MCF 10A (cell line): ENCODE data around the gene SAMD4B. TPM values are rescaled to one million over a fixed set of nuclear protein-coding genes. Genes with fewer than 3 reads are reported as not detected.

Experiments used
- BruUV-seq: library from RNA; stranded (reverse); fragments of 400-500 nt; replicated peaks from 2 replicates; lab custom pipeline; 2021; lab: Mats Ljungman, UMichigan
- CTCF ChIA-PET: fragments of 300-600 bp; sonication (Branson Sonifier 250); formaldehyde crosslinking; extraction: SDS; loops from one replicate; lab custom pipeline; 2021; ENCODE audit warnings: antibody characterized with exemption, inconsistent platforms; lab: Yijun Ruan, JAX
- POLR2A ChIA-PET: fragments of 300-600, 350-650 bp; sonication (Branson Sonifier 250); formaldehyde crosslinking; extraction: SDS; loops from one replicate; lab custom pipeline; 2020; ENCODE audit warnings: antibody characterized with exemption, inconsistent platforms; lab: Yijun Ruan, JAX
- DNase-seq: peaks from one replicate; pipeline ENCODE4 v3.0.0-alpha.2; 2018; ENCODE audit not compliant: unreplicated experiment
- H3K27ac Mint-ChIP-seq: one replicate; pipeline ENCODE4 v1.8.0; 2022; ENCODE audit warnings: mild to moderate bottlenecking, low read depth, mixed read lengths; ENCODE audit not compliant: unreplicated experiment
- H3K27me3 Mint-ChIP-seq: one replicate; pipeline ENCODE4 v1.8.0; 2022; ENCODE audit warnings: mixed read lengths; ENCODE audit not compliant: insufficient read depth, unreplicated experiment
- H3K36me3 Mint-ChIP-seq: one replicate; pipeline ENCODE4 v1.8.0; 2022; ENCODE audit warnings: mild to moderate bottlenecking, moderate library complexity, mixed read lengths; ENCODE audit not compliant: insufficient read depth, unreplicated experiment
- H3K4me1 Mint-ChIP-seq: one replicate; pipeline ENCODE4 v1.8.0; 2022; ENCODE audit warnings: mixed read lengths; ENCODE audit not compliant: insufficient read depth, unreplicated experiment
- H3K4me3 Mint-ChIP-seq: one replicate; pipeline ENCODE4 v1.8.0; 2022; ENCODE audit warnings: mild to moderate bottlenecking, moderate library complexity, mixed read lengths; ENCODE audit not compliant: unreplicated experiment
- H3K9me3 Mint-ChIP-seq: one replicate; pipeline ENCODE4 v1.8.0; 2022; ENCODE audit warnings: mixed read lengths; ENCODE audit not compliant: unreplicated experiment
- CTCF ChIP-seq: fragments of 200-600 bp; IDR thresholded peaks from one replicate; pipeline ENCODE4 v1.8.0; 2022; ENCODE audit warnings: antibody characterized with exemption, mild to moderate bottlenecking; ENCODE audit not compliant: unreplicated experiment
- intact Hi-C: fragments of 100-400 bp; cut with micrococcal nuclease; formaldehyde crosslinking; loops from 2 replicates; pipeline ENCODE4 v1.14.1; 2022
- total RNA-seq: library from RNA; stranded (reverse); gene quantifications from 2 replicates; pipeline ENCODE4 v1.2.3, GENCODE V29; 2022

Gene SAMD4B
- total RNA-seq, 1 experiment from 2014 or later, result 65.4 TPM

- H3K27me3 Mint-ChIP-seq, result no peaks in the 10 kb centered on the region
- intact Hi-C loops, result no loop called here
- BruUV-seq, result no TSS peak
- ChIA-PET POLR2A (no interaction called here), CTCF (interaction anchor here (1.2 kb wide), 1 partner anchor 39 kb away, joined by 3 read pairs; no protein-coding TSS in a partner anchor)
- H3K27ac Mint-ChIP-seq, result no peak overlapping the region
- H3K36me3 Mint-ChIP-seq, result peaks cover 75% of the 10 kb centered on the region
- H3K4me3 Mint-ChIP-seq, result no peak overlapping the region
- DNase-seq, result no peak
- H3K9me3 Mint-ChIP-seq, result no peaks in the 10 kb centered on the region
- TF ChIP-seq CTCF, result no peak
- peaks cover 10% of the 10 kb centered on the region for H3K4me1 Mint-ChIP-seq
Observed at GRCh38 chr19:39359026-39359425, 16.8 kb downstream of the SAMD4B start.

- no peak for DNase-seq
- Mint-ChIP-seq H3K4me1 (peaks cover 10% of the 10 kb centered on the region), H3K9me3 (no peaks in the 10 kb centered on the region), H3K4me3 (no peak overlapping the region), H3K36me3 (peaks cover 64% of the 10 kb centered on the region), H3K27me3 (no peaks in the 10 kb centered on the region), H3K27ac (no peak overlapping the region)
- intact Hi-C loops, result no loop called here
- ChIA-PET POLR2A (interaction anchor here (0.7 to 0.8 kb wide), 2 partner anchors 18 to 75 kb away, joined by 3 to 4 read pairs; partner anchors contain the start of genes RPS16 and SAMD4B), CTCF (no interaction called here)
- no TSS peak for BruUV-seq
- no peak for TF ChIP-seq CTCF
Observed at GRCh38 chr19:39360599-39360998, 18.4 kb downstream of the SAMD4B start.

GRCh38 chr19:39362682-39363657 is 20.7 kb downstream of the SAMD4B start:
- Mint-ChIP-seq H3K9me3 (no peaks in the 10 kb centered on the region), H3K27me3 (no peaks in the 10 kb centered on the region), H3K4me3 (no peak overlapping the region), H3K27ac (peak overlapping the region; percentile 61), H3K4me1 (peaks cover 10% of the 10 kb centered on the region), H3K36me3 (peaks cover 54% of the 10 kb centered on the region)
- no peak for TF ChIP-seq CTCF
- no TSS peak for BruUV-seq
- DNase-seq, result peak; percentile 8
- ChIA-PET CTCF (interaction anchor here (0.9 kb wide), 1 partner anchor 21 kb away, joined by 3 read pairs; the partner anchor contains the start of gene SAMD4B), POLR2A (interaction anchor here (0.8 kb wide), 1 partner anchor 49 kb away, joined by 5 read pairs; the partner anchor contains the start of gene PLEKHG2)
- intact Hi-C loops, result no loop called here

GRCh38 chr19:39363901-39364457 is 21.8 kb downstream of the SAMD4B start:
- peaks cover 10% of the 10 kb centered on the region for H3K4me1 Mint-ChIP-seq
- H3K36me3 Mint-ChIP-seq, result peaks cover 55% of the 10 kb centered on the region
- POLR2A ChIA-PET, result interaction anchor here (1.3 kb wide), 1 partner anchor 8 kb away, joined by 4 read pairs; no protein-coding TSS in a partner anchor
- H3K27ac Mint-ChIP-seq, result no peak overlapping the region
- no peak for DNase-seq
- no TSS peak for BruUV-seq
- H3K27me3 Mint-ChIP-seq, result no peaks in the 10 kb centered on the region
- TF ChIP-seq CTCF, result no peak
- intact Hi-C loops, result no loop called here
- H3K4me3 Mint-ChIP-seq, result no peak overlapping the region
- CTCF ChIA-PET, result interaction anchor here (3.4 kb wide), 1 partner anchor 14 kb away, joined by 12 read pairs; no protein-coding TSS in a partner anchor
- H3K9me3 Mint-ChIP-seq, result no peaks in the 10 kb centered on the region
